Measurements from ENCODE around the gene PNPLA2.

PNPLA2 gene

GRCh38 chr11:819943-820649 is 1.4 kb downstream of the PNPLA2 start:
- DNase-seq = peak; percentile 74

- DNase-seq = no peak
Measured at GRCh38 chr11:820655-821511, 2.2 kb downstream of the PNPLA2 start.

DNA sequence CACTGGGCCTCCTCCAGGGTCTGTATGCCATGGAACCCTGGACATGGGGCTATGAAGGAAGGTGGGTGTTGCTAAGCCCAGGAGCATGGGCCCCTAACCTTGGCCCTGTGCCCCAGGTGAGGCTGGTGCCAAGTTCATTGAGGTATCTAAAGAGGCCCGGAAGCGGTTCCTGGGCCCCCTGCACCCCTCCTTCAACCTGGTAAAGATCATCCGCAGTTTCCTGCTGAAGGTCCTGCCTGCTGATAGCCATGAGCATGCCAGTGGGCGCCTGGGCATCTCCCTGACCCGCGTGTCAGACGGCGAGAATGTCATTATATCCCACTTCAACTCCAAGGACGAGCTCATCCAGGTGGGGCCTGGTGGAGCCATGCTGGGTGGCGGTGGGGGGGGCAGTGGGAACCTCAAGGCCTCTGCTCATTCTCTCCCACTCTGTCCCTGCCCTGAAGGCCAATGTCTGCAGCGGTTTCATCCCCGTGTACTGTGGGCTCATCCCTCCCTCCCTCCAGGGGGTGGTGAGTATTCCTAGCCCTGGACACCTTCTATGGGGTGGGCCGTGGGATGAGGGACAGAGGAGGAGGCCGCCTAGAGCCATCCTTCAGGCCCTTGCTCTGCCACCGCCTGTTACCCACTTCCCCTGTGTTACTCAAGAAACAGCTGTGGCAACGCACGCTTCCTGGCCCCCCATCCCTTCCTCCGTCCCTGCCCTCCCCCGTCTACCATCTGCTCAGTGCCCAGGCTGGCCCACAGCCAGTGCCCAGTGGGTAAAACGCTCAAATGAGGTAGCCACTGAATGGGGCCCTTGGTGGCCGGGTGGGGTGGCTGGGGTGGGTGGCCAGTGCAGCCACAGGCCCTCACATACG is 3.0 kb downstream of the PNPLA2 start:
- no peak for DNase-seq

- no peak for DNase-seq
Measured at GRCh38 chr11:823441-824291, 5.0 kb downstream of the PNPLA2 start.

GRCh38 chr11:824292-824880 is 5.7 kb downstream of the PNPLA2 start:
- no peak for DNase-seq

- DNase-seq = no peak
Measured at GRCh38 chr11:824942-825341, 6.2 kb downstream of the PNPLA2 start.

- no peak for DNase-seq
Measured at GRCh38 chr11:825366-826226, 6.9 kb downstream of the PNPLA2 start.

DNA sequence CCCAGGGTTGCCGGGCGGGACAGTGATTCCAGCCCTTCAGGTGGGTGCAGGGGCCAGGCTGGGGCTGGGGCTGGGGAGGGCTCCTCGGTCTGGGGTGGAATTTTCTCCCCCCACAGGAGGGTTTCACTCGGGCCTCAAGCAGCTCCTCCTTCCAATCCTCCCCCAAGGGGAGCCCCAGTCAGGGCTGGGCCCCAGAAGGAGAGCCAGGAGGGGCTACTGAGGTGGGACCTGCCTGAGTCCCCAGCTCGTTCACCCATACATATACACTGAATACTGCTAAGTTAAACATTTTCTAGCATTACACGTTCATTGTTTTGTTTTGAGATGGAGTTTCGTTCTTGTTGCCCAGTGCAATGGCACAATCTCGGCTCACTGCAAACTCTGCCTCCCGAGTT is 7.5 kb downstream of the PNPLA2 start:
- DNase-seq = no peak

GRCh38 chr11:826836-827145 is 8.1 kb downstream of the PNPLA2 start:
- DNase-seq = no peak

DNA sequence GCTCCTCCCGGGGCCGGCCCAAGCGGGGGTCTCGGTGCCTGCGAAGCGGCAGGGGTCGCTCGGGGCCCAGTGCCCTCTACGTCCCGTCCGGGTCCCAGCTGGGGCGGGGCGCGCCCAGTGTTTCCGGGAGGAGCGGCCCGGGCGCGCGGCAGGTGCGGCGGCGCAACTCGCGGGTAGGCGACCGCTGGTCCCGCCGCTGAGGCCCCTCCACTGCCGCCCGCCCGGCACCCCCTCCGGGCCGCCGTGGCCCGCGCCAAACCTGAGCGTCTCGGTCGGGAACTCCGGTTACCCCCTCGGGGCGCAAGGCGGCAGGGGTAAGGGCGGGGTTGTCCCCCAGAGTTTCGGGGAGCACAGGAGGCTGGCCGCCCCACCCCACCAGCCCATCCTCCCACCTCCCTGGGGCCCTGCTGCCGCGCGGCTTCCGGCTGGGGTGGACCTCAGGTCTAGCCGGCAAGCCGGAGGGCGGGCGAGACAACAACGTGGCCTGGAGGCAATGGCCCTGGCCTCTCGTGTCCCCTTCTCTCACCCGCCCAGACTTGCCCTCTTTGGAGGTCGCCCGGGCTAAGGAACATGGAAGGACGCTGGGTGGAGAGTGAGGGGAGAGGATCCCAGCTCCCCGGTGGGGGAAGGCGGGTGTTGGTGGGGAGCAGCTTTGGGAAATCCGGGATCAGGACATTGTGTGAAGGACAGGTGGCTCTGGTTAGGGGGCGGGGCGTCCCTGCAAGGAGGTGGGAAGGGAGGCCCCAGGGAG is 8.6 kb downstream of the PNPLA2 start:
- no peak for DNase-seq

DNA sequence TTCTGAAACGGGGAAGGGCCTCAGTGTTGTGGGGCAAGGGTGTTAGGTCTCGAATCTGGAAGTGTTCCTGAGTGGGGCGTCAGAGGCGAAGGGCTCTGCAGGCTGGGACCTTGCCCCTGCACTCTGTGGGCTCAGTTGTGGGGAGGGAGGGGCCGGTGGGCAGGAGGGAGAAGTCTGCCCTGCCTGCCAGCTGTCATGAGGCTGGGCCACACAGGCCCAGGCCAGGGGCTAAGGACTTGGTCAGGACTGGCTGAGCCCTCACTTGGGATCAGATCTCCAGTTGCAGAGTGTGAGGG is 9.1 kb downstream of the PNPLA2 start, which contains the start of gene CRACR2B:
CRACR2B (plus strand) TSS at position 23 of the 296 bp plus-strand sequence. CDS start 689 bp downstream, outside the sequence.
- no peak for DNase-seq

DNA sequence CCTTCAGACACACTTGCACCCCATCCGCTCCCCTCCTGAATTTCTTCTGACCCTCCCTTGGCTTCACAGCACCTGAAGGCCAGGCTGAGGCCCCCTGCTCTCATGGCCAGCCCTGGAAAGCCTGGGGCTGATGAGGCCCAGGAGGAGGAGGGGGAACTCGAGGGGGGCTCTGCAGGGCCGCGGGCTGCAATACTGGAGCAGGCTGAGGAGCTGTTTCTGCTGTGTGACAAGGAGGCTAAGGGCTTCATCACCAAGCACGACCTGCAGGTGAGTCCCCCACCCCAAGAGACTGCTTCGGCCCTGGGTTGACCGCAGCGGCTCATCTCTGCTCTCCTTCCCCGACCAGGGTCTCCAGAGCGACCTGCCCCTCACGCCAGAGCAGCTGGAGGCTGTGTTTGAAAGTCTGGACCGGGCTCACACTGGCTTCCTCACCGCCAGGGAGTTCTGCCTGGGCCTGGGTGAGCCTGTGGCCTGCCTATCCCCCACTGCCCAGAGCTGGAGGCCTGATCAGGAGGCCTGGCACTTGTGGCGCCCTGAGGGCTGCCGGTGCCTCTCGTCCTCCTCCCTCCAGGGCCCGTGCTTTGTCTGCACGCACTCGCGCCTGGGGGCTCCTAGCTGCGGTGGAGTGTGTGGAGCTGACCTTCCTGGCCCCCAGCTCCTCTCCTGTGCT is 9.9 kb downstream of the PNPLA2 start:
- DNase-seq = no peak

DNA sequence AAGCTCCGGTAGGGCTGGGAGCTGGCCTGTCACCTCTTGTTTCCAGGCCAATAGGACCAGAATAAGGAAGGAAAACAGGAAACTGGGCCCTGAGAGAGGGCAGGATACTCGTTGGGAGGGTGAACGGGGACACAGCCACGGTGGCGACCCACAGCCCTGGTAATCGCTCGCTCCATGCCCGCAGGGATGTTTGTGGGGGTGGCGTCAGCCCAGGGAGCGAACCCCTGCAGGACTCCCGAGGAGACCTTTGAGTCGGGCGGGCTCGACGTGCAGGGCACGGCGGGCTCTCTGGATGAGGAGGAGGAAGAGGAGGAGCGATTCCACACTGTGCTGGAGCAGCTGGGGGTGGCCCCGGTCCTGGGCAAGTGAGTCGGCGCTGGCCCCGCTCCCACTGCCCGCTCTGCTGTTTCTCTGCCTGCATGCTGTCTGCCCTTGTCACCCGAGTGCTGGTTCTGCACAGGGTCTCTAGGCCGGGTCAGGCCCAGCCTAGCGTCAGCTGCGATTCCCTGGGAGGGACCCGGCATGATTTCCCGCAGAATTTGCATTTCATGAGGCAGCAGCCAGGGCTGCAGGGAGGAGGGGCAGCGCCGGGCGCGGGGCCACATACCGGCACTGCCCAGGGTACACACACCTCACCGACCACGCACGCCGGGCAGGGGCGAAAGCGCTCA is 10.6 kb downstream of the PNPLA2 start:
- DNase-seq = no peak

GRCh38 chr11:829847-830294 is 11.2 kb downstream of the PNPLA2 start:
- no peak for DNase-seq

GRCh38 chr11:830295-831117 is 11.8 kb downstream of the PNPLA2 start:
- DNase-seq = peak; percentile 79

DNA sequence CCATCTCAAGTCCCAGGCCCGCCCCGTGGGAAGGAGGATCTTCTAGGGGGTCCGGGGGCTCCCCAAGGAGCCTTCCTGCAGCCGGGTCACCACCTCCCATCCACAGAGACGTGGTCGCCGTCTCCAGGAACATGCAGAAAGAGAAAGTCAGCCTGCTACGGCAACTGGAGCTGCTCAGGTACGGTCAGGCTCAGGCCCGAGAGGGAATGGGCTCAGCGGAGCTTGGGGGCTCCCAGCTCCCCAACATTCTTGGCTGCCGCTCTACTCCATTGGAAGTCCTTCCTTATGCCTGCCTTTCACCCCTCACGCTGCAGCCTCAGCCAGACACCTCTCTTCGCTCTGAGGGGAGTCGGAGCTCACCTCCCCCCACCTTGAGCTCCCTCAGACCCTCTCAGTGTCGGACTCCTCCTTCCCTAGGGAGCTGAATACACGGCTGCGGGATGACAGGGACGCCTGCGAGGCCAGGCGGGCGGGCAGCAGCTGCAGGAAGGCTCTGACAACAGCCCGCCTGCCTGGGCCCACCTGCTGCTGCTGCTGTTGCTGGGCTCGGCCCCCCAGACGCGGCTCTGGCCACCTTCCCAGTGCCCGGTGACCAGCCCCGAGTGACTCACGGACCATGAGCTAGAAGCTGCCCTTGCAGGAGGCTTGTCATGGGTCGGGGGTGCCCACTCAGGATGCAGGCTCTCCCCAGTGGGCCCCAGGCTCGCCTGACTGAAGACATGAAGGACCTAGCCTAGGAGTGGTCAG is 12.6 kb downstream of the PNPLA2 start:
- DNase-seq = no peak

- no peak for DNase-seq
Measured at GRCh38 chr11:831961-832528, 13.3 kb downstream of the PNPLA2 start.

Data from NCI-H1436 (cell line).